Thoracic aorta (tissue), 2 donors: ENCODE results near the gene NFIA. TPM values are rescaled to one million over a fixed set of nuclear protein-coding genes. Genes with fewer than 3 reads are reported as not detected.
A peak's percentile ranks its signal among the peaks of the same experiment; 100 is the strongest.

Experiments
- ATAC-seq: fragments of 150-250 bp; one replicate; pipeline ENCODE4 v1.8.0; 2017; ENCODE audit warnings: low read depth; ENCODE audit not compliant: insufficient number of reproducible peaks, low FRiP score
- DNase-seq: peaks from one replicate; pipeline ENCODE4 v3.0.0-alpha.2; 2020; ENCODE audit warnings: low spot score
- H3K27ac ChIP-seq, 2 donors: fragments of 200-600 bp; sonication (generic); 1 replicate in 1 of 2; 2 replicates in 1 of 2; pipeline ENCODE4 v1.5.1; 2016; ENCODE audit warnings: mild to moderate bottlenecking in 2 of 2, moderate library complexity in 2 of 2
- H3K27me3 ChIP-seq: fragments of 200-600 bp; sonication (generic); replicated peaks from 2 replicates; pipeline ENCODE4 v1.6.0; 2016; ENCODE audit warnings: mild to moderate bottlenecking; ENCODE audit not compliant: insufficient read depth
- H3K36me3 ChIP-seq: fragments of 200-600 bp; sonication (generic); one replicate; pipeline ENCODE4 v1.5.1; 2016
- H3K4me1 ChIP-seq, 2 donors: fragments of 200-600 bp; sonication (generic); 1 replicate in 1 of 2; 2 replicates in 1 of 2; pipeline versions ENCODE4 v1.5.1 to v1.6.0; 2016; ENCODE audit warnings: low read depth in 2 of 2, mild to moderate bottlenecking in 1 of 2; ENCODE audit not compliant: control insufficient read depth in 1 of 2
- H3K4me3 ChIP-seq: fragments of 200-600 bp; sonication (generic); 2 replicates; pipeline ENCODE4 v1.5.1; 2016; ENCODE audit warnings: mild to moderate bottlenecking
- H3K9me3 ChIP-seq: fragments of 200-600 bp; sonication (generic); 2 replicates; pipeline ENCODE4 v1.5.1; 2016
- total RNA-seq, 2 donors: library from RNA; depleted of rRNA; stranded (reverse); fragments of >200 nt; gene quantifications; one replicate each; pipeline versions ENCODE4 v1.1.0 to v1.2.3, GENCODE V29; 2016
- TF ChIP-seq, protein P1 (sequence below): fragments of 200-600 bp; sonication (generic); IDR thresholded peaks from one replicate; pipeline ENCODE4 v1.5.1; 2019; ENCODE audit warnings: antibody characterized with exemption

NFIA gene
- total RNA-seq, 2 donors from 2014 or later, result 99.8 to 118 TPM

- ATAC-seq, result no peak
- Histone ChIP-seq H3K4me1 (peaks cover 20 to 85% of the 10 kb centered on the region in 2 donors), H3K36me3 (no peaks in the 10 kb centered on the region), H3K27ac (no peak overlapping the region), H3K27me3 (no peaks in the 10 kb centered on the region), H3K9me3 (no peaks in the 10 kb centered on the region), H3K4me3 (no peak overlapping the region)
- DNase-seq, result no peak
- TF ChIP-seq, protein P1, sequence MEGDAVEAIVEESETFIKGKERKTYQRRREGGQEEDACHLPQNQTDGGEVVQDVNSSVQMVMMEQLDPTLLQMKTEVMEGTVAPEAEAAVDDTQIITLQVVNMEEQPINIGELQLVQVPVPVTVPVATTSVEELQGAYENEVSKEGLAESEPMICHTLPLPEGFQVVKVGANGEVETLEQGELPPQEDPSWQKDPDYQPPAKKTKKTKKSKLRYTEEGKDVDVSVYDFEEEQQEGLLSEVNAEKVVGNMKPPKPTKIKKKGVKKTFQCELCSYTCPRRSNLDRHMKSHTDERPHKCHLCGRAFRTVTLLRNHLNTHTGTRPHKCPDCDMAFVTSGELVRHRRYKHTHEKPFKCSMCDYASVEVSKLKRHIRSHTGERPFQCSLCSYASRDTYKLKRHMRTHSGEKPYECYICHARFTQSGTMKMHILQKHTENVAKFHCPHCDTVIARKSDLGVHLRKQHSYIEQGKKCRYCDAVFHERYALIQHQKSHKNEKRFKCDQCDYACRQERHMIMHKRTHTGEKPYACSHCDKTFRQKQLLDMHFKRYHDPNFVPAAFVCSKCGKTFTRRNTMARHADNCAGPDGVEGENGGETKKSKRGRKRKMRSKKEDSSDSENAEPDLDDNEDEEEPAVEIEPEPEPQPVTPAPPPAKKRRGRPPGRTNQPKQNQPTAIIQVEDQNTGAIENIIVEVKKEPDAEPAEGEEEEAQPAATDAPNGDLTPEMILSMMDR, result no peak
Observed at GRCh38 chr1:61135291-61135690, 52.9 kb downstream of the NFIA start.

GRCh38 chr1:61138305-61138704 is 55.9 kb downstream of the NFIA start:
- ATAC-seq (no peak), DNase-seq (no peak)
- Histone ChIP-seq H3K9me3 (no peaks in the 10 kb centered on the region), H3K27ac (no peak overlapping the region), H3K27me3 (no peaks in the 10 kb centered on the region), H3K4me3 (no peak overlapping the region), H3K36me3 (no peaks in the 10 kb centered on the region), H3K4me1 (peaks cover 31 to 87% of the 10 kb centered on the region in 2 donors)
- TF ChIP-seq, protein P1, result no peak

DNA sequence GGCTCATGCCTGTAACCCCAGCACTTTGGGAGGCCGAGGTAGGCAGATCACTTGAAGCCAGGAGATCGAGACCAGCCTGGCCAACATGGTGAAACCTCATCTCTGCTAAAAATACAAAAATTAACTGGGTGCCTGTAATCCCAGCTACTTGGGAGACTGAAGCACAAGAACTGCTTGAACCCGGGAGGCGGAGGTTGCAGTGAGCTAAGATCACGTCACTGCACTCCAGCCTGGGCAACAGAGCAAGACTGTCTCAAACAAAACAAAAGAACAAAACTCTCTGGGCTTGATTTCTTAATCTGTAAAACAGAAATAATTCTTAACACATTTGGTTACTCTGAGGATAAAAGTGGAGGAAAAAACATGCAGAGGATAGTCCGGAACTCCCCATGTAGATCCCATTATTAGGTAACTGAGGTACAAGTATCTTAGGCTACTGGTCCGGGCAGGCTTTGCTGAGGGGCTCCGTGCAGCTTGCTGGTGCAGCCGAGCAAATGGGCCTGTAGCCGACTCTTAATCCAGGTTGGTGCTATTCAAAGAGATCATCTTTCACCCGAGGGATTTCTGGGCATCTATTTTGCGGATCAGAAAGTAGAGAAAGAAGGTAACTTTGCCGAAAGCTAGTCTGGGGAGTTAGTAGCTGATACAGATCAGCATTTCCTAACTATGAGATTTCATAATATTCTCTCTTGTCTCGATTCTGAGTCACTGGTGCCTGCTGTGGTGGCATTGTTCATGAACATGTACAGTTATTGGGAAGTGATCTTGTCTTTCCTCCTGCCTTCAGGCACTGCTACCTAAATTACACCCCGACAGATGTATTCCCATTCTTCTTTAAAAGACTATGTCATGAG is 56.8 kb downstream of the NFIA start:
- peak; percentile 41 for ATAC-seq
- Histone ChIP-seq H3K9me3 (no peaks in the 10 kb centered on the region), H3K36me3 (no peaks in the 10 kb centered on the region), H3K4me3 (peak overlapping the region; percentile 51), H3K27ac (peak overlapping the region; percentile 0 to 63), H3K27me3 (no peaks in the 10 kb centered on the region), H3K4me1 (peaks cover 30 to 87% of the 10 kb centered on the region in 2 donors)
- TF ChIP-seq, protein P1, result no peak
- DNase-seq, result no peak

DNA sequence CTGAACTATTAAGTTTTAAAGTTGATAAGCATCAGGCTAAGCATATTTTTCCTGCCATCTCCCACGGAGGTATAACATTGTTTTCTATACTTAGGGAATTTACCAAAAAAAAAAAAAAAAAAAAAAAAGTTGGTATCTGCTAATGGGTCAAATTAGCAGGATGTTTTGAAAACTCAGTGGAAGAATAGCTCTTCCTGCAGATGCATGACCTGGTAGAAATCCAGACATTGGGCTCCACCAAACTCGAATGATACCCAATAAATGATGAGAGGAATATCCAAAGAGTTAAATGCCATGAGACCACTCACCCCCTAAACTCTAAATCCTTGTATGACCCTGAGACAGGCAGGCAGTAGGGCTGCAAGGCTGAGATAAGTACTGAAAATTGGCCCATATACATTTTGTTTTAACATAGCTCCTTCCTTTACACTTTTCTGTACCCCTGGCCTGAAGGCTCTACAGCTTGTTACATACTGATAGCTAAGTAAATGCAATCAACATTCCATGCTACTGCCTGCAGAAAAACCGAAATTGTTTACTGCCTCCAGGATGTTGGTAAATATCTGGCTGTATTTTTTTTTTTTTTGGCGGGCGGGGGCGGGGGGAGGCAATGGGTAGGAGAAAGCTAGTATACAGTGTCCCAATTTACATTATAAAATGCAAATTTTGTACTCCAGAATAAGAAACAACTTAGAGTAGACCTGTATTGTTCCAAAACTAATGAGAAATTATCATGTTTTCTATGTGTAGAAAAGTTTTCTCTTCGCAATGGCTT is 57.6 kb downstream of the NFIA start:
- no peaks in the 10 kb centered on the region for H3K9me3 ChIP-seq
- TF ChIP-seq, protein P1, result no peak
- no peak overlapping the region for H3K4me3 ChIP-seq
- H3K27me3 ChIP-seq, result no peaks in the 10 kb centered on the region
- ATAC-seq, result no peak
- H3K27ac ChIP-seq, result peak overlapping the region; percentile 77 to 80
- peaks cover 30 to 87% of the 10 kb centered on the region in 2 donors for H3K4me1 ChIP-seq
- no peak for DNase-seq
- H3K36me3 ChIP-seq, result no peaks in the 10 kb centered on the region

DNA sequence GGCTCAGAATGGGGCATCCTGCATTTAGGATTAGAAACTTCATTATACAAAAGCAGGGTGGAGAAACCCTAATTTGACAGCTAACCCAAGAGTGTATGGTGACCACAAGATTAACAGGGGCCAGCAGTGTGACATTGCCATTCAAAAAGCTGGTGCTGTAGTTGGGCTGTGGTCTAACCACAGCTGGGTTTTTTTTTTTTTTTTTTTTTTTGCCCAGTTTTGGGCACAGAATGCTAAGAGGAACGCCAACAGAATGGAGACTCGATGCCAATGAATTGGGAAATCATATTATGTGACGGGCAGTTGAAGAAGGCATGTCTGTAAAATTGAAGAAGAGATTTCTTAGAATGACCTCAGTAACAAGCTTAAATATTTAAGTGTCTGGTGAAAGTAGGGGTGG is 58.4 kb downstream of the NFIA start:
- ATAC-seq (no peak), DNase-seq (no peak)
- H3K36me3 ChIP-seq, result no peaks in the 10 kb centered on the region
- H3K4me1 ChIP-seq, result peaks cover 30 to 84% of the 10 kb centered on the region in 2 donors
- peak overlapping the region; percentile 77 to 80 for H3K27ac ChIP-seq
- TF ChIP-seq, protein P1, result no peak
- no peaks in the 10 kb centered on the region for H3K9me3 ChIP-seq
- no peaks in the 10 kb centered on the region for H3K27me3 ChIP-seq
- peak overlapping the region; percentile 20 for H3K4me3 ChIP-seq
